HepG2 (cell line): Measurements from ENCODE around the gene HEXA. TPM values are rescaled to one million over a fixed set of nuclear protein-coding genes. Genes with fewer than 3 reads are reported as not detected.

Experiments used
- ATAC-seq: fragments of 200-7000 bp; cut with Tn5 transposase; 3 replicates; pipeline ENCODE4 v1.9.1; 2020; ENCODE audit warnings: mild to moderate bottlenecking, moderate library complexity
- BruUV-seq: library from RNA; stranded (reverse); fragments of 400-500 nt; replicated peaks from 2 replicates; lab custom pipeline; 2021; lab: Mats Ljungman, UMichigan
- CTCF ChIA-PET: fragments of 300-600 bp; formaldehyde crosslinking; extraction: SDS; loops from one replicate; lab custom pipeline; 2021; ENCODE audit warnings: low total read pairs, inconsistent platforms, low intra/inter-chr PET ratio; lab: Yijun Ruan, JAX
- POLR2A ChIA-PET: fragments of 350-600 bp; sonication (Branson Sonifier 250); formaldehyde crosslinking; loops from one replicate; lab custom pipeline; 2020; ENCODE audit warnings: antibody characterized with exemption, inconsistent platforms; lab: Yijun Ruan, JAX
- DNase-seq: peaks from one replicate; pipeline ENCODE4 v3.0.0-alpha.2; 2015; ENCODE audit warnings: low spot score
- FAIRE-seq: peaks from 3 replicates; lab custom pipeline; 2011; peaks lifted over from hg19 to GRCh38; lab: Jason Lieb, UNC
- H2AFZ ChIP-seq: one replicate; pipeline ENCODE4 v1.6.1; 2011; ENCODE audit warnings: low read length, inconsistent platforms
- H3K27ac ChIP-seq: fragments of 300-600 bp; 3 replicates; pipeline ENCODE4 v1.8.0; 2011; ENCODE audit warnings: mixed run types, mild to moderate bottlenecking, mixed read lengths, low read length, inconsistent platforms; ENCODE audit not compliant: insufficient read depth; ENCODE audit errors: extremely low read length
- H3K27me3 ChIP-seq, 2 experiments: fragments of 200-600 bp in 1 of 2; 2 replicates in 1 of 2; 3 replicates in 1 of 2; pipeline versions ENCODE4 v1.6.0 to v1.8.0; 2011; ENCODE audit warnings: low read length in 2 of 2, mild to moderate bottlenecking in 2 of 2, moderate library complexity in 2 of 2, inconsistent platforms in 1 of 2; ENCODE audit not compliant: insufficient read depth in 2 of 2, control insufficient read depth in 1 of 2
- H3K36me3 ChIP-seq, 2 experiments: fragments of 200-600 bp in 1 of 2; replicated peaks in 1 of 2; 2 replicates in 1 of 2; 3 replicates in 1 of 2; pipeline versions ENCODE4 v1.5.1 to v1.8.0; 2011; ENCODE audit warnings: low read length in 2 of 2, inconsistent platforms in 1 of 2; ENCODE audit not compliant: insufficient read depth in 2 of 2, control insufficient read depth in 1 of 2
- H3K4me1 ChIP-seq: 2 replicates; pipeline ENCODE4 v1.5.1; 2012; ENCODE audit warnings: low read length, inconsistent platforms; ENCODE audit not compliant: insufficient read depth
- H3K4me2 ChIP-seq: 2 replicates; pipeline ENCODE4 v1.6.0; 2011; ENCODE audit warnings: low read depth, low read length, inconsistent platforms
- H3K4me3 ChIP-seq, 3 experiments: fragments of 200-600 bp in 1 of 3; sonication (generic), shearing (Covaris generic) in 1 of 3; replicated peaks in 1 of 3; 2 replicates each; pipeline ENCODE4 v1.5.1; 2011 to 2016; ENCODE audit warnings: low read length in 3 of 3, inconsistent platforms in 2 of 3, low read depth in 2 of 3, mild to moderate bottlenecking in 2 of 3, control low read depth in 1 of 3, mixed read lengths in 1 of 3; ENCODE audit not compliant: insufficient read depth in 1 of 3
- H3K79me2 ChIP-seq: one replicate; pipeline ENCODE4 v1.6.1; 2011; ENCODE audit warnings: low read length, inconsistent platforms; ENCODE audit not compliant: insufficient read depth
- H3K9ac ChIP-seq: 2 replicates; pipeline ENCODE4 v1.6.0; 2011; ENCODE audit warnings: mild to moderate bottlenecking, low read depth, low read length, inconsistent platforms; ENCODE audit not compliant: insufficient read depth
- H3K9me3 ChIP-seq: 2 replicates; pipeline ENCODE4 v1.5.1; 2012; ENCODE audit warnings: mild to moderate bottlenecking, low read length
- H4K20me1 ChIP-seq: 2 replicates; pipeline ENCODE4 v1.6.0; 2011; ENCODE audit warnings: inconsistent platforms, mild to moderate bottlenecking, low read length, moderate library complexity; ENCODE audit not compliant: insufficient read depth
- EEA1 ChIP-seq: sonication (generic); formaldehyde crosslinking; IDR thresholded peaks from 2 replicates; pipeline ENCODE4 v1.5.1; 2020; ENCODE audit warnings: mild to moderate bottlenecking, missing genetic modification reagents, borderline replicate concordance
- FIP1L1 ChIP-seq: fragments of 200-400 bp; formaldehyde crosslinking; IDR thresholded peaks from 2 replicates; pipeline ENCODE4 v1.6.1; 2018; ENCODE audit warnings: low read depth, mild to moderate bottlenecking, low read length, moderate library complexity, borderline replicate concordance; ENCODE audit not compliant: insufficient read depth
- FOXA1 ChIP-seq, 2 experiments: fragments of 450-650 bp in 1 of 2; sonication (generic) in 1 of 2; formaldehyde crosslinking in 1 of 2; IDR thresholded peaks; 2 replicates each; pipeline versions ENCODE4 v1.4.0 to v1.6.1; 2016 to 2020; ENCODE audit warnings: missing genetic modification reagents in 1 of 2
- MEF2D ChIP-seq: sonication (generic); formaldehyde crosslinking; IDR thresholded peaks from 2 replicates; pipeline ENCODE4 v1.5.1; 2020; ENCODE audit warnings: mild to moderate bottlenecking, missing genetic modification reagents
- NR1H2 ChIP-seq: sonication (generic); formaldehyde crosslinking; IDR thresholded peaks from 2 replicates; pipeline ENCODE4 v1.8.1; 2022; ENCODE audit warnings: low read depth, missing genetic modification reagents, borderline replicate concordance
- PPARG ChIP-seq: conservative IDR thresholded peaks from 2 replicates; pipeline ENCODE4 v1.6.1; 2016; ENCODE audit warnings: missing biosample characterization, missing genetic modification reagents
- RORA ChIP-seq: sonication (generic); formaldehyde crosslinking; IDR thresholded peaks from 2 replicates; pipeline ENCODE4 v1.5.0; 2020; ENCODE audit warnings: mild to moderate bottlenecking, missing genetic modification reagents, moderate library complexity
- SIN3A ChIP-seq: IDR thresholded peaks from 2 replicates; pipeline ENCODE4 v1.6.1; 2011; ENCODE audit warnings: low read depth, mild to moderate bottlenecking, control low read depth, low read length, borderline replicate concordance
- ZEB1 ChIP-seq: IDR thresholded peaks from 2 replicates; pipeline ENCODE4 v1.6.1; 2012; ENCODE audit warnings: mild to moderate bottlenecking, low read depth, inconsistent platforms; ENCODE audit not compliant: insufficient replicate concordance
- ZFP82 ChIP-seq: sonication (generic); formaldehyde crosslinking; IDR thresholded peaks from 2 replicates; pipeline ENCODE4 v1.5.1; 2020; ENCODE audit warnings: mild to moderate bottlenecking, missing genetic modification reagents, borderline replicate concordance
- ZNF747 ChIP-seq: sonication (generic); formaldehyde crosslinking; IDR thresholded peaks from 2 replicates; pipeline ENCODE4 v1.8.1; 2023; ENCODE audit warnings: missing genetic modification reagents, mild to moderate bottlenecking, borderline replicate concordance
- WGBS: methylation state at CpG from one replicate; pipeline ENCODE4 v1.1.6; 2017; ENCODE audit warnings: low lambda C conversion rate; 5-methylcytosine and 5-hydroxymethylcytosine counted together
- in situ Hi-C: cut with HindIII; loops from 2 replicates; pipeline ENCODE4 v1.10.0; 2017; ENCODE audit warnings: low pct_unique_long_range_greater_than_20kb; ENCODE audit not compliant: extremely low pct_ligation_motif_present
- intact Hi-C: fragments of 100-400 bp; cut with micrococcal nuclease; formaldehyde crosslinking; loops from one replicate; pipeline ENCODE4 v1.10.0; 2022; ENCODE audit not compliant: unreplicated experiment
- polyA plus RNA-seq, 8 experiments: library from polyadenylated mRNA; depleted of rRNA in 3 of 8; stranded (reverse) in 7 of 8; unstranded in 1 of 8; fragments of >200 nt; fragmentation: Illumina TruSeq in 4 of 8; extraction: Trizol in 4 of 8; gene quantifications; 2 replicates each; pipeline versions ENCODE4 v1.2.1 to v1.2.3, GENCODE V29; 2011 to 2016; ENCODE audit warnings: low read depth in 4 of 8, missing spikeins in 1 of 8, mixed read lengths in 1 of 8; ENCODE audit not compliant: insufficient read depth in 1 of 8
- total RNA-seq, 5 experiments: library from RNA; depleted of rRNA; stranded (reverse); fragments of >200 nt; fragmentation: Illumina TruSeq; extraction: Trizol; gene quantifications; 2 replicates each; pipeline ENCODE4 v1.2.3, GENCODE V29; 2016; ENCODE audit warnings: low read depth in 1 of 5
- TF ChIP-seq, protein P1 (sequence below): IDR thresholded peaks from 2 replicates; pipeline ENCODE4 v1.6.1; 2016; ENCODE audit warnings: low read depth, missing genetic modification reagents, missing compliant biosample characterization

The HEXA gene
- total and polyA plus RNA-seq, 2 of the 13 experiments (the other 11 are each of a cell fraction or from before 2014, with no cell fraction given), result 106 to 219 TPM

DNA sequence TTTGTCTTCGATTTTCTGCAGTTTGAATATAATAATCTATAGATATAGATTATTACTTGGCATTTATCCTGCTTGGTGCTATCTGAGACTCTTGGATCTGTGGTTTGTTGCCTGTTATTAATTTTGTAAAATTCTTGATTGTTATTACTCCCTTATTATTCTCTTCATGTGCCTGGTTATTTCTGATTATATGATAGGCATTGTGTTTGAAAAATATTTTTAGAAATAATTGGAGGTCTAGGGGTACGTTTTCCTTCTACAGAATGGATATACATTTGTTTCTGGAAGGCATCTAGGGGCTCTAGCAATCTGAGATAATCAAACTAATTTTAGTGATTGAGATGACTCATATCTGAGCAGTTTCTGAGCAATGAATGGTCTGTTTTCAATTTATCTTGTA, 41.0 kb downstream of the HEXA start:
- Histone ChIP-seq H3K4me2 (no peak overlapping the region), H3K4me3 (no peak overlapping the region), H3K9ac (no peak overlapping the region), H3K4me1 (peaks cover 6% of the 10 kb centered on the region), H3K36me3 (no peaks in the 10 kb centered on the region), H4K20me1 (no peaks in the 10 kb centered on the region), H2AFZ (no peak overlapping the region), H3K27me3 (no peaks in the 10 kb centered on the region), H3K79me2 (no peaks in the 10 kb centered on the region), H3K27ac (no peak overlapping the region), H3K9me3 (no peaks in the 10 kb centered on the region)
- ChIA-PET POLR2A (no interaction called here), CTCF (no interaction called here)
- FAIRE-seq (no peak), DNase-seq (no peak), ATAC-seq (no peak)
- in situ Hi-C loops, result no loop called here
- TF ChIP-seq ZNF747 (CRISPR knock-in tag) (no peak), EEA1 (CRISPR knock-in tag) (no peak), ZEB1 (no peak), PPARG (CRISPR knock-in tag) (no peak), RORA (no peak), NR1H2 (CRISPR knock-in tag) (no peak), ZFP82 (no peak), FOXA1 (IDR thresholded peaks at IDR 0.05) (no peak), FOXA1 (CRISPR knock-in tag; IDR thresholded peaks at IDR 0.05) (no peak), FIP1L1 (no peak), MEF2D (CRISPR knock-in tag) (no peak), SIN3A (no peak)
- TF ChIP-seq, protein P1, sequence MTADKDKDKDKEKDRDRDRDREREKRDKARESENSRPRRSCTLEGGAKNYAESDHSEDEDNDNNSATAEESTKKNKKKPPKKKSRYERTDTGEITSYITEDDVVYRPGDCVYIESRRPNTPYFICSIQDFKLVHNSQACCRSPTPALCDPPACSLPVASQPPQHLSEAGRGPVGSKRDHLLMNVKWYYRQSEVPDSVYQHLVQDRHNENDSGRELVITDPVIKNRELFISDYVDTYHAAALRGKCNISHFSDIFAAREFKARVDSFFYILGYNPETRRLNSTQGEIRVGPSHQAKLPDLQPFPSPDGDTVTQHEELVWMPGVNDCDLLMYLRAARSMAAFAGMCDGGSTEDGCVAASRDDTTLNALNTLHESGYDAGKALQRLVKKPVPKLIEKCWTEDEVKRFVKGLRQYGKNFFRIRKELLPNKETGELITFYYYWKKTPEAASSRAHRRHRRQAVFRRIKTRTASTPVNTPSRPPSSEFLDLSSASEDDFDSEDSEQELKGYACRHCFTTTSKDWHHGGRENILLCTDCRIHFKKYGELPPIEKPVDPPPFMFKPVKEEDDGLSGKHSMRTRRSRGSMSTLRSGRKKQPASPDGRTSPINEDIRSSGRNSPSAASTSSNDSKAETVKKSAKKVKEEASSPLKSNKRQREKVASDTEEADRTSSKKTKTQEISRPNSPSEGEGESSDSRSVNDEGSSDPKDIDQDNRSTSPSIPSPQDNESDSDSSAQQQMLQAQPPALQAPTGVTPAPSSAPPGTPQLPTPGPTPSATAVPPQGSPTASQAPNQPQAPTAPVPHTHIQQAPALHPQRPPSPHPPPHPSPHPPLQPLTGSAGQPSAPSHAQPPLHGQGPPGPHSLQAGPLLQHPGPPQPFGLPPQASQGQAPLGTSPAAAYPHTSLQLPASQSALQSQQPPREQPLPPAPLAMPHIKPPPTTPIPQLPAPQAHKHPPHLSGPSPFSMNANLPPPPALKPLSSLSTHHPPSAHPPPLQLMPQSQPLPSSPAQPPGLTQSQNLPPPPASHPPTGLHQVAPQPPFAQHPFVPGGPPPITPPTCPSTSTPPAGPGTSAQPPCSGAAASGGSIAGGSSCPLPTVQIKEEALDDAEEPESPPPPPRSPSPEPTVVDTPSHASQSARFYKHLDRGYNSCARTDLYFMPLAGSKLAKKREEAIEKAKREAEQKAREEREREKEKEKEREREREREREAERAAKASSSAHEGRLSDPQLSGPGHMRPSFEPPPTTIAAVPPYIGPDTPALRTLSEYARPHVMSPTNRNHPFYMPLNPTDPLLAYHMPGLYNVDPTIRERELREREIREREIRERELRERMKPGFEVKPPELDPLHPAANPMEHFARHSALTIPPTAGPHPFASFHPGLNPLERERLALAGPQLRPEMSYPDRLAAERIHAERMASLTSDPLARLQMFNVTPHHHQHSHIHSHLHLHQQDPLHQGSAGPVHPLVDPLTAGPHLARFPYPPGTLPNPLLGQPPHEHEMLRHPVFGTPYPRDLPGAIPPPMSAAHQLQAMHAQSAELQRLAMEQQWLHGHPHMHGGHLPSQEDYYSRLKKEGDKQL (CRISPR knock-in tag), result no peak
- no TSS peak for BruUV-seq
- 86% methylated on average over 2 of the region's 2 CpGs for WGBS
- intact Hi-C loops, result no loop called here
